CD8-positive, alpha-beta memory T cell (primary cell): Measurements from ENCODE around the gene PIM2. TPM values are rescaled to one million over a fixed set of nuclear protein-coding genes. Genes with fewer than 3 reads are reported as not detected.

Source experiments
- CTCF ChIA-PET: fragments of 350-600 bp; sonication (Branson Sonifier 250); formaldehyde crosslinking; loops from one replicate; lab custom pipeline; 2021; ENCODE audit warnings: antibody characterized with exemption; lab: Charles Lee
- POLR2A ChIA-PET: fragments of 350-600 bp; sonication (Branson Sonifier 250); formaldehyde crosslinking; loops from one replicate; lab custom pipeline; 2021; ENCODE audit warnings: antibody characterized with exemption; lab: Charles Lee
- DNase-seq, 5 donors: peaks; one replicate each; pipeline versions ENCODE4 v3.0.0 to v3.0.0-alpha.2; 2020 to 2022; ENCODE audit warnings: mixed read lengths in 1 of 5
- H3K27ac ChIP-seq: one replicate; pipeline ENCODE4 v1.7.0; 2013; ENCODE audit warnings: low read depth, mild to moderate bottlenecking, low read length, moderate library complexity
- H3K27me3 ChIP-seq: 2 replicates; pipeline ENCODE4 v1.7.0; 2013; ENCODE audit warnings: low read length, mild to moderate bottlenecking; ENCODE audit not compliant: insufficient read depth, poor library complexity, severe bottlenecking
- H3K36me3 ChIP-seq: 2 replicates; pipeline ENCODE4 v1.7.0; 2013; ENCODE audit warnings: mild to moderate bottlenecking, low read length, moderate library complexity; ENCODE audit not compliant: insufficient read depth
- H3K4me1 ChIP-seq: 2 replicates; pipeline ENCODE4 v1.7.0; 2013; ENCODE audit warnings: mild to moderate bottlenecking, low read length, moderate library complexity; ENCODE audit not compliant: insufficient read depth
- H3K4me3 ChIP-seq: 2 replicates; pipeline ENCODE4 v1.7.0; 2013; ENCODE audit warnings: mild to moderate bottlenecking, low read length
- H3K9me3 ChIP-seq: 2 replicates; pipeline ENCODE4 v1.7.0; 2013; ENCODE audit warnings: mild to moderate bottlenecking, low read length
- H3K27ac Mint-ChIP-seq, 8 donors: one replicate each; pipeline ENCODE4 v1.8.0; 2020 to 2021; ENCODE audit warnings: mixed read lengths in 8 of 8, mild to moderate bottlenecking in 6 of 8, inconsistent platforms in 3 of 8, moderate library complexity in 3 of 8
- H3K27me3 Mint-ChIP-seq, 2 donors: one replicate each; pipeline ENCODE4 v1.8.0; 2020 to 2021; ENCODE audit warnings: mixed read lengths in 2 of 2, mild to moderate bottlenecking in 1 of 2, moderate library complexity in 1 of 2
- H3K36me3 Mint-ChIP-seq, 3 donors: one replicate each; pipeline ENCODE4 v1.8.0; 2020 to 2021; ENCODE audit warnings: mixed read lengths in 3 of 3, inconsistent platforms in 1 of 3, mild to moderate bottlenecking in 1 of 3
- H3K4me1 Mint-ChIP-seq, 3 donors: one replicate each; pipeline ENCODE4 v1.8.0; 2020 to 2021; ENCODE audit warnings: mixed read lengths in 3 of 3, inconsistent platforms in 1 of 3, mild to moderate bottlenecking in 1 of 3
- H3K4me3 Mint-ChIP-seq, 7 donors: one replicate each; pipeline ENCODE4 v1.8.0; 2020 to 2021; ENCODE audit warnings: mixed read lengths in 7 of 7, mild to moderate bottlenecking in 6 of 7, moderate library complexity in 4 of 7, inconsistent platforms in 2 of 7
- H3K9me3 Mint-ChIP-seq, 5 donors: one replicate each; pipeline ENCODE4 v1.8.0; 2020 to 2022; ENCODE audit warnings: mixed read lengths in 5 of 5, mild to moderate bottlenecking in 3 of 5, moderate library complexity in 2 of 5, inconsistent platforms in 1 of 5
- polyA plus RNA-seq: library from polyadenylated mRNA; unstranded; fragments of 300-500 nt; fragmentation: Illumina TruSeq; gene quantifications from one replicate; pipeline ENCODE4 v1.2.3, GENCODE V29; 2021
- total RNA-seq, 2 experiments: library from RNA; stranded (reverse); gene quantifications; one replicate each; pipeline ENCODE4 v1.2.3, GENCODE V29; 2021

The PIM2 gene
- total and polyA plus RNA-seq, 3 experiments from 2014 or later = 212 to 273 (median 269) TPM

DNA sequence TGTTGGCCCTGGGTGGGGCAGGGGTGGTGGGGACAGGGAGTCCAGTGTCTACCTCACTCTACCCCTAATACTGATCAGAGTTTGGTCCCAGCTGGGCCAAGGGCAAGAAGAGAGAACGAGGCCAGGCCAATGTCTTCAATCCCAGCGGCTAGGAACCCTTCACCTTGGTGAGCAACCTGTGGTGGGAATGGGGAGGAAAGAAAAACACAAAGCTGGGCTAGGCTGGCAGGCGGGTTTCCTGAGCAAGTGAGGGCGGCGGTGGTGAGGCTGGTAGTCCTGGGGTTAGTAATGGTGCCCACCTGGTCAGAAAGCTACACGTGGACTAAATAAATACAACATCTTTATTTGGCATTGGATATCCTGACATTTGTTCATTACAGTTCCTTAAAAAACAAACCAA lies 15.5 kb downstream of the PIM2 start:
- H3K4me1 Mint-ChIP-seq = peaks cover 3 to 13% (median 5%) of the 10 kb centered on the region in 3 donors
- H3K36me3 ChIP-seq = peaks cover 3% of the 10 kb centered on the region

DNA sequence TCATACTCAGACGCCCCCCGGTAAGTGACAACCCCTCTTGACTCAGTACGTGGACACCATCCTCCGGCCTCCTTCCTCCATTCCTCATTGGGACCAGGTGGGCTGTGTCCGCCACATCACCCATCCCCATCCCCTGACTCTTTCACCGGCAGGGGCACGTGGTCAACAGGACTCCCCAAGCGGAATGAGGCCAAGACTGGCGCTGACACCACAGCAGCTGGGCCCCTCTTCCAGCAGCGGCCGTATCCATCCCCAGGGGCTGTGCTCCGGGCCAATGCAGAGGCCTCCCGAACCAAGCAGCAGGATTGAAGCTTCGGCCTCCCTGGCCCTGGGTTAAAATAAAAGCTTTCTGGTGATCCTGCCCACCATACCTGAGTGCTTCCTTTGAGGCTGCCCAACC lies 16.0 kb downstream of the PIM2 start:
- POLR2A ChIA-PET = interaction anchor here (3.1 kb wide), 1 partner anchor 10 kb away, joined by 9 read pairs; no protein-coding TSS in a partner anchor

More for the DNA sequence above, 15.5 kb downstream of the PIM2 start:
- H3K4me3 ChIP-seq = no peak overlapping the region
- Mint-ChIP-seq H3K9me3 (no peaks in the 10 kb centered on the region), H3K4me3 (peak overlapping the region in 1 of 7 donors; percentile 20), H3K27me3 (peaks cover 0 to 6% of the 10 kb centered on the region in 2 donors), H3K36me3 (peaks cover 0 to 58% (median 3%) of the 10 kb centered on the region in 3 donors), H3K27ac (peak overlapping the region in 1 of 8 donors; percentile 67)
- H3K27ac ChIP-seq = no peak overlapping the region
- no peaks in the 10 kb centered on the region for H3K9me3 ChIP-seq
- no peaks in the 10 kb centered on the region for H3K27me3 ChIP-seq
- DNase-seq = no peak
- peaks cover 15% of the 10 kb centered on the region for H3K4me1 ChIP-seq
- ChIA-PET POLR2A (interaction anchor here (3.1 kb wide), 1 partner anchor 9 kb away, joined by 9 read pairs; no protein-coding TSS in a partner anchor), CTCF (interaction anchor here (0.8 kb wide), 2 partner anchors 9 to 12 kb away, joined by 3 read pairs; no protein-coding TSS in a partner anchor)

DNA sequence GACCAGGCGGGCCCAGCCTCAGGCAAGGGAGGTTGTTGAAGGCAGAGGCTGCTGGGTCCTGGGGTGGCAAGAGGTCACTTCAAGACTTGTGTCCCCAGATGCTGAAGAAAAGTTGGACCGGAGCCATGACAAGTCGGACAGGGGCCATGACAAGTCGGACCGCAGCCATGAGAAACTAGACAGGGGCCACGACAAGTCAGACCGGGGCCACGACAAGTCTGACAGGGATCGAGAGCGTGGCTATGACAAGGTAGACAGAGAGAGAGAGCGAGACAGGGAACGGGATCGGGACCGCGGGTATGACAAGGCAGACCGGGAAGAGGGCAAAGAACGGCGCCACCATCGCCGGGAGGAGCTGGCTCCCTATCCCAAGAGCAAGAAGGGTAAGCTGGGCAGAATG lies 16.7 kb downstream of the PIM2 start:
- Histone ChIP-seq H3K4me3 (no peak overlapping the region), H3K27me3 (no peaks in the 10 kb centered on the region), H3K27ac (no peak overlapping the region), H3K4me1 (peaks cover 16% of the 10 kb centered on the region), H3K36me3 (peaks cover 3% of the 10 kb centered on the region), H3K9me3 (no peaks in the 10 kb centered on the region)
- CTCF ChIA-PET = no interaction called here
- no peak overlapping the region for H3K4me3 Mint-ChIP-seq
- POLR2A ChIA-PET = interaction anchor here (3.1 kb wide), 1 partner anchor 10 kb away, joined by 9 read pairs; no protein-coding TSS in a partner anchor
- H3K9me3 Mint-ChIP-seq = no peaks in the 10 kb centered on the region
- peaks cover 0 to 6% of the 10 kb centered on the region in 2 donors for H3K27me3 Mint-ChIP-seq
- peak overlapping the region in 1 of 8 donors; percentile 78 for H3K27ac Mint-ChIP-seq
- peaks cover 0 to 62% (median 3%) of the 10 kb centered on the region in 3 donors for H3K36me3 Mint-ChIP-seq
- peaks cover 8 to 16% (median 11%) of the 10 kb centered on the region in 3 donors for H3K4me1 Mint-ChIP-seq
- no peak for DNase-seq

More for the DNA sequence above, 16.0 kb downstream of the PIM2 start:
- DNase-seq = no peak
- peaks cover 16% of the 10 kb centered on the region for H3K4me1 ChIP-seq
- Mint-ChIP-seq H3K9me3 (no peaks in the 10 kb centered on the region), H3K4me3 (peak overlapping the region in 1 of 7 donors; percentile 20), H3K36me3 (peaks cover 0 to 57% (median 3%) of the 10 kb centered on the region in 3 donors), H3K27me3 (peaks cover 0 to 6% of the 10 kb centered on the region in 2 donors), H3K4me1 (peaks cover 8 to 16% (median 8%) of the 10 kb centered on the region in 3 donors), H3K27ac (peak overlapping the region in 1 of 8 donors; percentile 70)
- CTCF ChIA-PET = interaction anchor here (0.8 kb wide), 2 partner anchors 8 to 11 kb away, joined by 3 read pairs; no protein-coding TSS in a partner anchor
- H3K4me3 ChIP-seq = no peak overlapping the region
- peaks cover 3% of the 10 kb centered on the region for H3K36me3 ChIP-seq
- H3K27ac ChIP-seq = no peak overlapping the region
- H3K9me3 ChIP-seq = no peaks in the 10 kb centered on the region
- no peaks in the 10 kb centered on the region for H3K27me3 ChIP-seq

DNA sequence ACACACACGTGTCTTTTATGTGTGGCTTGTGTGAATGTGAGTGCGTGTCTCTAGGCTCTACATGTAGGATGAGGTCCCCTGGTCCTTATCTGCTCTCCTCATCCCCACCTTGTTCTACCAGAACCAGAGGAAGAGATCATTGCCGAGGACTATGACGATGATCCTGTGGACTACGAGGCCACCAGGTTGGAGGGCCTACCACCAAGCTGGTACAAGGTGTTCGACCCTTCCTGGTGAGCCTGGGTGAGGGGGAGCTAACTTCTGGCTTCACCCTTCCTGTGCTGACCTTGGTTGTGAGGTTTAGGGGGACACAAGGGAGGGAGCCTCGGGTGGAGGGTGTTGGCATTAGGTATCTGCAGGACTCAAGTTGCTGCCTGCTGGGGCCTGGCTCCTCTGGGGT lies 17.8 kb downstream of the PIM2 start:
- Mint-ChIP-seq H3K9me3 (no peaks in the 10 kb centered on the region), H3K4me3 (no peak overlapping the region), H3K27ac (peak overlapping the region in 1 of 8 donors; percentile 47), H3K27me3 (peaks cover 0 to 3% of the 10 kb centered on the region in 2 donors), H3K4me1 (peaks cover 18 to 26% (median 18%) of the 10 kb centered on the region in 3 donors), H3K36me3 (peaks cover 0 to 62% (median 3%) of the 10 kb centered on the region in 3 donors)
- Histone ChIP-seq H3K27ac (no peak overlapping the region), H3K4me1 (peaks cover 24% of the 10 kb centered on the region), H3K36me3 (peaks cover 3% of the 10 kb centered on the region), H3K4me3 (no peak overlapping the region), H3K27me3 (no peaks in the 10 kb centered on the region), H3K9me3 (no peaks in the 10 kb centered on the region)
- no peak for DNase-seq
- CTCF ChIA-PET = interaction anchor here (1.1 kb wide), 1 partner anchor 11 kb away, joined by 3 read pairs; the partner anchor contains the start of gene SLC35A2
- POLR2A ChIA-PET = interaction anchor here (3.1 kb wide), 1 partner anchor 11 kb away, joined by 9 read pairs; no protein-coding TSS in a partner anchor

DNA sequence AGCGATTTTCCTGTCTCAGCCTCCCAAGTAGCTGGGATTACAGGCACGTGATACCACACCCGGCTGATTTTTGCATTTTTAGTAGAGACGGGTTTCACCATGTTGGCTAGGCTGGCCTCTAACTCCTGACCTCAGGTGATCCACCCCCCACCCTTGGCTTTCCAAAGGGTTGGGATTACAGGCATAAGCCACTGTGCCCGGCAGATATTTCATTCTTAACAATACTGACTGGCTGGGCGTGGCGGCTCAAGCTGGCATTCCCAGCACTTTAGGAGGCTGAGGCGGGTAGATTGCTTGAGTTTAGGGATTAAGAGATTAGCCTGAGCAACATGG lies 19.8 kb downstream of the PIM2 start:
- CTCF ChIA-PET = interaction anchor here (1.3 kb wide), 1 partner anchor 47 kb away, joined by 5 read pairs; no protein-coding TSS in a partner anchor
- H3K9me3 ChIP-seq = no peaks in the 10 kb centered on the region
- no peaks in the 10 kb centered on the region for H3K27me3 ChIP-seq
- Mint-ChIP-seq H3K27me3 (peaks cover 0 to 4% of the 10 kb centered on the region in 2 donors), H3K9me3 (no peaks in the 10 kb centered on the region), H3K4me1 (peaks cover 18 to 38% (median 25%) of the 10 kb centered on the region in 3 donors), H3K4me3 (peak overlapping the region in 1 of 7 donors; percentile 66), H3K36me3 (peaks cover 0 to 58% (median 3%) of the 10 kb centered on the region in 3 donors), H3K27ac (peak overlapping the region in 2 of 8 donors; percentile 70 to 85)
- peaks cover 24% of the 10 kb centered on the region for H3K4me1 ChIP-seq
- H3K4me3 ChIP-seq = no peak overlapping the region
- H3K27ac ChIP-seq = peak overlapping the region; percentile 93
- POLR2A ChIA-PET = no interaction called here
- peaks cover 3% of the 10 kb centered on the region for H3K36me3 ChIP-seq
- DNase-seq = no peak

DNA sequence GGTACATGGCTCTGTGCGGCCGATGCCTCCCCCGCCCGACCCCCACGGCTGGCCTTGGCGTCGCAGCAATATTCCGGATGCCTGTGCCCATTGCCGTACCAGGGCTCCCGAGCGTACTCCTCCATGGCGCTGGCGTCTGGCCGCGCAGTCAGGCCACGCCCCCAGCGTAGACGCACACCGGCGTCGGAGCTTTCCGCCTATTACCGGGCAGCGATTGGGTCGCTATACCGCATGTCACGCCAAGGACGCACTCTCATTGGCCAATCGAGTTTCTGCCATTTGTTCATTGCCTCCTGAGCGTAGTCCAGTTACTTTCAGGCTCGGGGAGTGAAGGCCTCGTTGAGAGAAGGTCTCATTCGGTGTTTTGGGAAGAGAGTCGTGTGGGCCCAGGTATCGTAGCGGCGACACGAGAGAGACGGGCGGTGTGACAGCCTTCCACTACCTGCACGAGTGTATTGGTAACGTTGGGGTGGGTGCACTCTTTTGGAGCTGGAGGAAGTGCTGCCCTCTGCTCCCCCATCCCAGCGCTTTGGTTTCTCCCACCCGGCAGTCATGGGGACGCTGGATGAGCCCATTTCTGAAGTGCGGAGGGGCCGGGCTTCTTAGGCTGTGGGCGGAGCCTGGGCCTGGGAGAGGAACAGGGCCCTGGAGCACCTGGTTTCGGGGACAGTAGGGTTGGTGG lies 21.1 kb downstream of the PIM2 start, which contains the start of the genes PQBP1 and TIMM17B:
TSS of gene PQBP1 (plus strand) at position 306 of the 682 bp plus-strand sequence. CDS start 580 bp downstream, outside the sequence.
TSS of gene TIMM17B (minus strand) at position 144 of the 682 bp plus-strand sequence. CDS start at position 125, 19 bp downstream.
- Histone ChIP-seq H3K27me3 (no peaks in the 10 kb centered on the region), H3K36me3 (no peaks in the 10 kb centered on the region), H3K9me3 (no peaks in the 10 kb centered on the region), H3K4me1 (peaks cover 24% of the 10 kb centered on the region), H3K27ac (peak within 1 kb of the TSS; percentile 93), H3K4me3 (peak within 1 kb of the TSS; percentile 91)
- Mint-ChIP-seq H3K9me3 (no peaks in the 10 kb centered on the region), H3K27me3 (peaks cover 0 to 2% of the 10 kb centered on the region in 2 donors), H3K27ac (peak within 1 kb of the TSS; percentile 90 to 99 (median 95)), H3K36me3 (peaks cover 0 to 54% (median 3%) of the 10 kb centered on the region in 3 donors), H3K4me3 (peak within 1 kb of the TSS; percentile 84 to 96 (median 89)), H3K4me1 (peaks cover 18 to 38% (median 27%) of the 10 kb centered on the region in 3 donors)
- ChIA-PET POLR2A (interaction anchor here (0.9 to 2.9 kb wide), 11 partner anchors 14 to 324 kb away, joined by 3 to 15 read pairs (median 4); partner anchors contain the start of genes HDAC6, OTUD5, RBM3 and SLC35A2), CTCF (interaction anchor here (1.0 to 1.7 kb wide), 6 partner anchors 14 to 250 kb away, joined by 3 to 7 read pairs (median 3); partner anchors contain the start of genes HDAC6 and SLC35A2)
- peak; percentile 81 to 93 (median 89) for DNase-seq

DNA sequence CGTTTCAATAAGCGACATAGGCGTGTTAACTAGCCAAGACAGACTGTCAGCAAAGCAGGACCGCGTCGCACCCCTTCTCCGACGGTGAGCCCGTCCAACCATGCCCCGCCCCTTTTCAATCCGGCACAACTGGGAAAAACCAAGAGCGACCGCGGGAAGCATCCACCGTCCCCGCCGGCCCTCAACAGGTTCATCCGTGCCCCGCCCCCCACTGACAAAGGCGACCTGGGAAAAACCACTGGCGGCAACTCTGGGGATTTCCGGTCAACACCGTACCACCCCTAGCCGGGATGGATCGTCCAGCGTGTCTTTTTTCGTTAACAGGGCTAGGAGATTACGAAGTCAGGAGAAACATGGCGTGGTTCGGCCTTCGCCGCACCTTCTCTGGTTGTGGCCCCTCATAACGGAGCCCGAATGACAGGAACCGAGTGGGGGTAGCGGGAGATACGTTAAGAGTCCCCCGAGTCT lies 21.6 kb downstream of the PIM2 start:
- H3K4me3 ChIP-seq = peak overlapping the region; percentile 91
- Mint-ChIP-seq H3K27me3 (peaks cover 0 to 2% of the 10 kb centered on the region in 2 donors), H3K36me3 (peaks cover 0 to 48% (median 3%) of the 10 kb centered on the region in 3 donors), H3K4me1 (peaks cover 18 to 38% (median 27%) of the 10 kb centered on the region in 3 donors), H3K4me3 (peak overlapping the region; percentile 84 to 96 (median 89)), H3K9me3 (no peaks in the 10 kb centered on the region), H3K27ac (peak overlapping the region; percentile 90 to 99 (median 95))
- no peaks in the 10 kb centered on the region for H3K27me3 ChIP-seq
- no peaks in the 10 kb centered on the region for H3K9me3 ChIP-seq
- CTCF ChIA-PET = interaction anchor here (1.3 to 1.7 kb wide), 3 partner anchors 19 to 96 kb away, joined by 3 to 7 read pairs (median 3); partner anchors contain the start of gene HDAC6
- H3K36me3 ChIP-seq = no peaks in the 10 kb centered on the region
- POLR2A ChIA-PET = interaction anchor here (0.9 to 2.9 kb wide), 11 partner anchors 14 to 323 kb away, joined by 3 to 15 read pairs (median 4); partner anchors contain the start of genes HDAC6, OTUD5, RBM3 and SLC35A2
- H3K4me1 ChIP-seq = peaks cover 26% of the 10 kb centered on the region
- peak overlapping the region; percentile 93 for H3K27ac ChIP-seq
- peak; percentile 48 to 76 (median 55) for DNase-seq
